GM06990 (cell line): ENCODE results near the gene ORM2.

ENCODE experiments used
- DNase-seq: peaks from one replicate; pipeline ENCODE4 v3.0.0-alpha.2; 2011; ENCODE audit not compliant: insufficient read length; ENCODE audit errors: extremely low read depth
- H3K27me3 ChIP-seq: replicated peaks from 2 replicates; pipeline ENCODE4 v1.6.0; 2011; ENCODE audit warnings: low read length; ENCODE audit not compliant: control insufficient read depth, insufficient read depth
- H3K36me3 ChIP-seq: 2 replicates; pipeline ENCODE4 v1.5.1; 2011; ENCODE audit warnings: low read length; ENCODE audit not compliant: control insufficient read depth, insufficient read depth
- H3K4me3 ChIP-seq: replicated peaks from 2 replicates; pipeline ENCODE4 v1.5.1; 2011; ENCODE audit warnings: low read depth, mild to moderate bottlenecking, control low read depth, low read length
- TF ChIP-seq, protein P1 (sequence below): IDR thresholded peaks from 2 replicates; pipeline ENCODE4 v1.5.1; 2011; ENCODE audit warnings: low read length, control low read depth, mild to moderate bottlenecking, inconsistent platforms; ENCODE audit not compliant: insufficient read depth, poor library complexity, severe bottlenecking

Gene ORM2

GRCh38 chr9:114335745-114336144, 6.1 kb downstream of the ORM2 start:
- Histone ChIP-seq H3K4me3 (no peak overlapping the region), H3K27me3 (no peaks in the 10 kb centered on the region), H3K36me3 (peaks cover 41% of the 10 kb centered on the region)
- TF ChIP-seq, protein P1, sequence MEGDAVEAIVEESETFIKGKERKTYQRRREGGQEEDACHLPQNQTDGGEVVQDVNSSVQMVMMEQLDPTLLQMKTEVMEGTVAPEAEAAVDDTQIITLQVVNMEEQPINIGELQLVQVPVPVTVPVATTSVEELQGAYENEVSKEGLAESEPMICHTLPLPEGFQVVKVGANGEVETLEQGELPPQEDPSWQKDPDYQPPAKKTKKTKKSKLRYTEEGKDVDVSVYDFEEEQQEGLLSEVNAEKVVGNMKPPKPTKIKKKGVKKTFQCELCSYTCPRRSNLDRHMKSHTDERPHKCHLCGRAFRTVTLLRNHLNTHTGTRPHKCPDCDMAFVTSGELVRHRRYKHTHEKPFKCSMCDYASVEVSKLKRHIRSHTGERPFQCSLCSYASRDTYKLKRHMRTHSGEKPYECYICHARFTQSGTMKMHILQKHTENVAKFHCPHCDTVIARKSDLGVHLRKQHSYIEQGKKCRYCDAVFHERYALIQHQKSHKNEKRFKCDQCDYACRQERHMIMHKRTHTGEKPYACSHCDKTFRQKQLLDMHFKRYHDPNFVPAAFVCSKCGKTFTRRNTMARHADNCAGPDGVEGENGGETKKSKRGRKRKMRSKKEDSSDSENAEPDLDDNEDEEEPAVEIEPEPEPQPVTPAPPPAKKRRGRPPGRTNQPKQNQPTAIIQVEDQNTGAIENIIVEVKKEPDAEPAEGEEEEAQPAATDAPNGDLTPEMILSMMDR = no peak
- DNase-seq = no peak

DNA sequence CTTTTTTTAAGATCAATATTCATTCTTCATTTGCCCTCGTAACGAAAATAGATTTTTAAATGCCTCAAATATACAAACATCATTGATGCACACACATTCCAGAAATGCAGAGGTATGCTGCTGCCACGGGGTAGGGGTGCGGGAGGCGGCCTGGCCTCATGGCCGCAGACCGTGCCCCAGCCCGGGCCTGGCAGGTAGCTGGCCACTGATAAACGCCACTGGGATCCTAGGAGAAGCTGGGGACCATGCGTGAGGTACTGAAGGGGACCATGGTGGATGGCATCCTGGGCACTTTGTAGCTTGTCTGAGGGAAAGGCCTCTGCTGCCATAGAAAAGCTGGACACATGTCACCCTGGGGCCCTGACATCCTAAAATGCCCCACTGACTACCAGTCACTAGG, 6.5 kb downstream of the ORM2 start:
- Histone ChIP-seq H3K27me3 (no peaks in the 10 kb centered on the region), H3K36me3 (peaks cover 43% of the 10 kb centered on the region)

DNA sequence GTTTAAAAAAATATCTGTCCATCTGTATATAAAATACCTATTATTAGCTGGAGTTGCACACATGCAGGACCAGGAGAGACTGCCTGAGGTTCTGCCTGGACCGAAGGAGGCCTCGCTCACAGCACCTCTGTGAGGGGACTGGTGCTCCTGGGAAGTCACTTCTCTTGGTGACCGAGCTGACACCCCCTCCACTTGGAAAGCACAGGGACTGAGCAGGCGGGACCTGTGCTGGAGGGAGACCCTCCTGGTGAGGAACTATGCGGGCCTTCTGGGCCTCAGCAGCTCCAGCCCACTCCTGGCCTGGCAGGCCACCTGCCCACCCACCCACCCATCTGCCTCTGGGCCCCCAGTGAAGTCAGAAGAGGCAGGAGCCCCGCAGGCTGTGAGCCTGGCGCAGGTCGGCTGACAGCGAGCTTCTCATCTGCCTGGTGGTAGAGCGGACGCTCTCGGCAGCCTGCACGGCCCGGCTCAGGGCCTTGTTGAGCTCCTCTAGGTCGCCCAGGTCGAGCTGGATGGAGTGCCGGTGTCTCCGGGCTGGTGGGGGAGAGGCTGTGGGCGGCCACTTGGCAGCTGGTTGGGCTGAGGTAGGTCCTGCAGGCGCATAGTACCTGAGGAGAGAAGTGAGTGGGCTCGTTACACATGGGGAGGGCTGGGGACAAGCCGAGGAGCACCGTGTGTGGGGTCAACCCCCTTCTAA, 7.2 kb downstream of the ORM2 start:
- H3K4me3 ChIP-seq = no peak overlapping the region
- no peaks in the 10 kb centered on the region for H3K27me3 ChIP-seq
- H3K36me3 ChIP-seq = peaks cover 49% of the 10 kb centered on the region
- no peak for DNase-seq
- TF ChIP-seq, protein P1 = no peak

More for the DNA sequence above, 6.5 kb downstream of the ORM2 start:
- no peak for DNase-seq
- no peak overlapping the region for H3K4me3 ChIP-seq
- TF ChIP-seq, protein P1 = no peak

GRCh38 chr9:114338187-114338586, 8.5 kb downstream of the ORM2 start:
- DNase-seq = no peak
- TF ChIP-seq, protein P1 = no peak
- Histone ChIP-seq H3K4me3 (no peak overlapping the region), H3K36me3 (peaks cover 62% of the 10 kb centered on the region), H3K27me3 (no peaks in the 10 kb centered on the region)

DNA sequence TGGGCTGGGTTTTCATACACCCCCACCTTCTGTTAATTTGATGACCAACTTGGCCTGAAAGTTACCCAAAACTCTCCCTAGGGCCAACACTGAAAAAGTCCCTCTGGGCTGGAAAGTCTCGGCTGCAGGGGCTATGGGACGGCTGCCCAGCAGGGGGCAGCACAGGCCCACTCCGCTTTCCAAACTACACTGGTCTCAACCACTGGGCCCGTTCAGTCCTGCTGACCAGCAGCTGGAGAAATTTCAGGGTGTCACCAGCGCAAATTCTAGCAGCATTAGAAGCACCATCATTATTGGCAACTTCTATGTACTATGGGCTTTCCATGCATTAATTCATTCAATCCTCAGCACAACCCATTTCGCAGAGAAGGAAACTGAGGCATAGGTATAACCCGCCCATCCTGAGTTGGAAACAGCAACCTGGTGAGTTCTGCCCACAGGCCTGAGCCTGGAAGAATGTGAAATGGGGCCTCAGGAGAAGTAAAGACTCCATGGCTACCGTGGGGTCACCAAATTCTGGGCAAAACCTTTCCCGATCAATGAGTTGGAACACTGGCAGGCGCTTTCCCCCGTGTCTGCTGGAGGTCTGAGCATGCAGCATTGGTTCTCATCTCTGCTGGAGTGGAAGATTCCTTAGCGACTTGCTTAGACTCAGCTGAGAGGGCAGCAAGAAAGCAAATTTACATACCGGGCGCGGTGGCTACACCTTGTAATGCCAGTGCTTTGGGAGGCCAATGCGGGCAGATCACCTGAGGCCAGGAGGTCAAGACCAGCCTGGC, 9.7 kb downstream of the ORM2 start:
- peaks cover 71% of the 10 kb centered on the region for H3K36me3 ChIP-seq
- TF ChIP-seq, protein P1 = peak; percentile 89
- no peak overlapping the region for H3K4me3 ChIP-seq
- no peaks in the 10 kb centered on the region for H3K27me3 ChIP-seq
- peak; percentile 69 for DNase-seq
